Subcutaneous abdominal adipose tissue (tissue), 5 donors: ENCODE results near the gene USP36.
"Not testable (repeated sequence)": the region's sequence is repeated elsewhere in the genome, so short reads cannot be mapped to it uniquely, and the experiment has no call there.

ENCODE experiments used
- H3K27ac ChIP-seq: one replicate; pipeline ENCODE4 v1.7.0; 2013; ENCODE audit warnings: low read depth, mild to moderate bottlenecking, inconsistent platforms, low read length, moderate library complexity
- H3K27me3 ChIP-seq, 5 donors: one replicate each; pipeline ENCODE4 v1.7.0; 2013; ENCODE audit warnings: low read length in 5 of 5, inconsistent platforms in 1 of 5; ENCODE audit not compliant: control insufficient read depth in 5 of 5, insufficient read depth in 4 of 5
- H3K36me3 ChIP-seq, 5 donors: one replicate each; pipeline ENCODE4 v1.7.0; 2013; ENCODE audit warnings: low read length in 5 of 5; ENCODE audit not compliant: control insufficient read depth in 5 of 5, insufficient read depth in 5 of 5
- H3K4me1 ChIP-seq, 5 donors: one replicate each; pipeline ENCODE4 v1.7.0; 2013; ENCODE audit warnings: low read length in 5 of 5, mild to moderate bottlenecking in 3 of 5, moderate library complexity in 1 of 5; ENCODE audit not compliant: control insufficient read depth in 5 of 5, insufficient read depth in 5 of 5
- H3K4me3 ChIP-seq, 5 donors: one replicate each; pipeline ENCODE4 v1.7.0; 2013; ENCODE audit warnings: low read length in 5 of 5, low read depth in 1 of 5
- H3K9ac ChIP-seq, 5 donors: one replicate each; pipeline ENCODE4 v1.7.0; 2013; ENCODE audit warnings: low read length in 5 of 5, mild to moderate bottlenecking in 4 of 5, moderate library complexity in 3 of 5
- H3K9me3 ChIP-seq, 5 donors: one replicate each; pipeline ENCODE4 v1.7.0; 2013; ENCODE audit warnings: low read length in 5 of 5; ENCODE audit not compliant: control insufficient read depth in 5 of 5
- donor health status: healthy.
- donor health status: healthy.
- donor health status: healthy.
- donor health status: healthy.
- donor health status: healthy.

USP36 gene

GRCh38 chr17:78764871-78765270 is 75.7 kb downstream of the USP36 start:
- no peak overlapping the region for H3K9ac ChIP-seq
- H3K9me3 ChIP-seq = no peaks in the 10 kb centered on the region
- H3K4me1 ChIP-seq = peaks cover 3 to 66% (median 39%) of the 10 kb centered on the region in 5 donors
- no peaks in the 10 kb centered on the region for H3K27me3 ChIP-seq
- H3K4me3 ChIP-seq = no peak overlapping the region
- H3K36me3 ChIP-seq = no peaks in the 10 kb centered on the region
- H3K27ac ChIP-seq = no peak overlapping the region

GRCh38 chr17:78763561-78763960 is 77.1 kb downstream of the USP36 start:
- Histone ChIP-seq H3K4me3 (no peak overlapping the region), H3K9ac (no peak overlapping the region), H3K9me3 (no peaks in the 10 kb centered on the region), H3K27ac (no peak overlapping the region), H3K36me3 (no peaks in the 10 kb centered on the region), H3K27me3 (no peaks in the 10 kb centered on the region), H3K4me1 (peaks cover 6 to 69% (median 37%) of the 10 kb centered on the region in 5 donors)

- H3K36me3 ChIP-seq = no peaks in the 10 kb centered on the region
- no peak overlapping the region for H3K9ac ChIP-seq
- H3K9me3 ChIP-seq = no peaks in the 10 kb centered on the region
- H3K4me3 ChIP-seq = no peak overlapping the region
- H3K27me3 ChIP-seq = no peaks in the 10 kb centered on the region
- peaks cover 4 to 68% (median 36%) of the 10 kb centered on the region in 5 donors for H3K4me1 ChIP-seq
- H3K27ac ChIP-seq = no peak overlapping the region
Measured at GRCh38 chr17:78761789-78762406, 78.7 kb downstream of the USP36 start.

- Histone ChIP-seq H3K36me3 (no peaks in the 10 kb centered on the region), H3K9ac (no peak overlapping the region), H3K9me3 (no peaks in the 10 kb centered on the region), H3K27ac (no peak overlapping the region), H3K4me1 (peaks cover 4 to 55% (median 29%) of the 10 kb centered on the region in 5 donors), H3K27me3 (no peaks in the 10 kb centered on the region), H3K4me3 (no peak overlapping the region)
Measured at GRCh38 chr17:78759969-78760352, 80.7 kb downstream of the USP36 start.

- Histone ChIP-seq H3K4me1 (peaks cover 4 to 49% (median 23%) of the 10 kb centered on the region in 5 donors), H3K27me3 (no peaks in the 10 kb centered on the region), H3K36me3 (no peaks in the 10 kb centered on the region), H3K4me3 (no peak overlapping the region), H3K27ac (peak overlapping the region; percentile 49), H3K9ac (no peak overlapping the region), H3K9me3 (no peaks in the 10 kb centered on the region)
Measured at GRCh38 chr17:78759203-78759968, 81.2 kb downstream of the USP36 start.

GRCh38 chr17:78753316-78754250 is 87.0 kb downstream of the USP36 start:
- no peaks in the 10 kb centered on the region for H3K27me3 ChIP-seq
- no peak overlapping the region for H3K4me3 ChIP-seq
- H3K9ac ChIP-seq = no peak overlapping the region
- H3K9me3 ChIP-seq = no peaks in the 10 kb centered on the region
- no peak overlapping the region for H3K27ac ChIP-seq
- H3K36me3 ChIP-seq = no peaks in the 10 kb centered on the region
- peaks cover 0 to 39% (median 15%) of the 10 kb centered on the region in 5 donors for H3K4me1 ChIP-seq

- Histone ChIP-seq H3K4me3 (no peak overlapping the region), H3K27me3 (no peaks in the 10 kb centered on the region), H3K9me3 (no peaks in the 10 kb centered on the region), H3K36me3 (no peaks in the 10 kb centered on the region), H3K9ac (no peak overlapping the region), H3K4me1 (peaks cover 0 to 44% (median 25%) of the 10 kb centered on the region in 5 donors), H3K27ac (no peak overlapping the region)
Measured at GRCh38 chr17:78751447-78752161, 89.0 kb downstream of the USP36 start.

- not testable (repeated sequence) for H3K27ac ChIP-seq, H3K9me3 ChIP-seq, H3K9ac ChIP-seq, H3K27me3 ChIP-seq, H3K36me3 ChIP-seq, H3K4me3 ChIP-seq
- peaks cover 0 to 46% (median 31%) of the 10 kb centered on the region in 5 donors for H3K4me1 ChIP-seq
Measured at GRCh38 chr17:78751000-78751399, 89.6 kb downstream of the USP36 start.

GRCh38 chr17:78748730-78749317 is 91.8 kb downstream of the USP36 start:
- peak overlapping the region in 1 of 5 donors; percentile 23 for H3K9ac ChIP-seq
- H3K27me3 ChIP-seq = no peaks in the 10 kb centered on the region
- H3K27ac ChIP-seq = peak overlapping the region; percentile 73
- H3K36me3 ChIP-seq = peaks cover 0 to 3% (median 0%) of the 10 kb centered on the region in 5 donors
- no peaks in the 10 kb centered on the region for H3K9me3 ChIP-seq
- H3K4me3 ChIP-seq = no peak overlapping the region
- H3K4me1 ChIP-seq = peaks cover 0 to 55% (median 45%) of the 10 kb centered on the region in 5 donors
